Activated B cell treated with CpG ODN at 0.5 μM for 24 hours (primary cell): ENCODE data around the gene NBAS. TPM values are rescaled to one million over a fixed set of nuclear protein-coding genes. Genes with fewer than 3 reads are reported as not detected.

ENCODE experiments used
- ATAC-seq: fragments of 200-7000 bp; cut with Tn5 transposase; one replicate; pipeline ENCODE4 v1.10.0; 2021; ENCODE audit warnings: low read depth, mild to moderate bottlenecking, moderate library complexity
- CTCF ChIA-PET: fragments of 350-600 bp; sonication (Branson Sonifier 250); formaldehyde crosslinking; loops from one replicate; lab custom pipeline; 2021; ENCODE audit warnings: antibody characterized with exemption; lab: Charles Lee
- POLR2A ChIA-PET: fragments of 350-600 bp; sonication (Branson Sonifier 250); formaldehyde crosslinking; loops from one replicate; lab custom pipeline; 2021; ENCODE audit warnings: antibody characterized with exemption; lab: Charles Lee
- DNase-seq: peaks from one replicate; pipeline ENCODE4 v3.0.0; 2022
- H3K27ac Mint-ChIP-seq: one replicate; pipeline ENCODE4 v1.8.0; 2020; ENCODE audit warnings: mixed read lengths
- H3K27me3 Mint-ChIP-seq: one replicate; pipeline ENCODE4 v1.8.0; 2021; ENCODE audit warnings: mixed read lengths
- H3K36me3 Mint-ChIP-seq: one replicate; pipeline ENCODE4 v1.8.0; 2021; ENCODE audit warnings: low read depth, mixed read lengths
- H3K4me1 Mint-ChIP-seq: one replicate; pipeline ENCODE4 v1.8.0; 2021; ENCODE audit warnings: mixed read lengths
- H3K4me3 Mint-ChIP-seq: one replicate; pipeline ENCODE4 v1.8.0; 2020; ENCODE audit warnings: mild to moderate bottlenecking, mixed read lengths
- H3K9me3 Mint-ChIP-seq: one replicate; pipeline ENCODE4 v1.8.0; 2020; ENCODE audit warnings: mixed read lengths
- intact Hi-C: fragments of 100-400 bp; cut with micrococcal nuclease; formaldehyde crosslinking; loops from one replicate; pipeline ENCODE4 v1.15.1; 2024
- total RNA-seq: library from RNA; stranded (reverse); gene quantifications from 2 replicates; pipeline ENCODE4 v1.2.3, GENCODE V29; 2022
- TF ChIP-seq, protein P1 (sequence below): fragments of 200-600 bp; IDR thresholded peaks from one replicate; pipeline ENCODE4 v1.8.0; 2022; ENCODE audit warnings: antibody characterized with exemption, mild to moderate bottlenecking

Gene NBAS
- total RNA-seq, 1 donor from 2014 or later, result 40.1 TPM

DNA sequence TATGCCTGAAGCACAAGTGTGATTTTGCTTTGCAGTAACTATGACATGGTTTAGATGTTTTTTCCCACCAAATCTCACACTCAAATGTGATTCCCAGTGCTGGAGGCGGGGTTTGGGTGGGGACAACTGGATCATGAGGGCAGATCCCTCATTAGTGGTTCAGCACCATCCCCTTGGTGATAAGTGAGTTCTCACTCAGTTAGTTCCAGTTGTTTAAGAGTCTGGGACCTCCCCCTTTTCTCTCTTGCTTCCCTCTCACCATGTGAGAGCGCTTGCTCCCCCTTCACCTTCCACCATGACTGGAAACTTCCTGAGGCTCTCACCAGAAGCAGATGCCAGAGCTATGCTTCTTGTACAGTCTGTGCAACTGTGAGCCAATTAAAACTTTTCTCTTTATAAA lies 102.9 kb downstream of the NBAS start:
- CTCF ChIA-PET, result no interaction called here
- H3K27ac Mint-ChIP-seq, result no peak overlapping the region

DNA sequence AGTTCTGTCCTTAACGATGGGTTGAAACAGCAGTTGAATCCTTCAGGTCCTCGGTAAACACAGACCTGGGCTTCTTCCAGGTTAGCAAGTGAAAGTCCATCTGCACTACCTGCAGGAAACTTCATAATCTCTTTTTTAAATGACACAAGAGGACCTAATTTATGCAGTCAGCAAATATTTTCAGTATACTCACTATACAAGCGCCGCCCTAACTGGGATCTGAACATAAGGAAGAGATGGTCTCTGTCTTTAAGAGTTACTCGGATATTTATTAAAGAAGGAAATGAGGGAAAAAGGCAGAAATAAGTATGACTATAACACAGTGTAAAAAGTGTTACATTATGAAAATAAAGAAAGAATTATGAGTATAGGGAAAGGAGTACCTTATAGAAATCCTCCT lies 103.3 kb downstream of the NBAS start:
- no peaks in the 10 kb centered on the region for H3K27me3 Mint-ChIP-seq
- no peak for ATAC-seq
- intact Hi-C loops, result no loop called here

More for the DNA sequence above, 102.9 kb downstream of the NBAS start:
- intact Hi-C loops, result no loop called here
- Mint-ChIP-seq H3K4me3 (no peak overlapping the region), H3K9me3 (no peaks in the 10 kb centered on the region), H3K4me1 (peaks cover 6% of the 10 kb centered on the region), H3K27me3 (no peaks in the 10 kb centered on the region), H3K36me3 (peaks cover 60% of the 10 kb centered on the region)
- no peak for DNase-seq
- POLR2A ChIA-PET, result no interaction called here
- TF ChIP-seq, protein P1, sequence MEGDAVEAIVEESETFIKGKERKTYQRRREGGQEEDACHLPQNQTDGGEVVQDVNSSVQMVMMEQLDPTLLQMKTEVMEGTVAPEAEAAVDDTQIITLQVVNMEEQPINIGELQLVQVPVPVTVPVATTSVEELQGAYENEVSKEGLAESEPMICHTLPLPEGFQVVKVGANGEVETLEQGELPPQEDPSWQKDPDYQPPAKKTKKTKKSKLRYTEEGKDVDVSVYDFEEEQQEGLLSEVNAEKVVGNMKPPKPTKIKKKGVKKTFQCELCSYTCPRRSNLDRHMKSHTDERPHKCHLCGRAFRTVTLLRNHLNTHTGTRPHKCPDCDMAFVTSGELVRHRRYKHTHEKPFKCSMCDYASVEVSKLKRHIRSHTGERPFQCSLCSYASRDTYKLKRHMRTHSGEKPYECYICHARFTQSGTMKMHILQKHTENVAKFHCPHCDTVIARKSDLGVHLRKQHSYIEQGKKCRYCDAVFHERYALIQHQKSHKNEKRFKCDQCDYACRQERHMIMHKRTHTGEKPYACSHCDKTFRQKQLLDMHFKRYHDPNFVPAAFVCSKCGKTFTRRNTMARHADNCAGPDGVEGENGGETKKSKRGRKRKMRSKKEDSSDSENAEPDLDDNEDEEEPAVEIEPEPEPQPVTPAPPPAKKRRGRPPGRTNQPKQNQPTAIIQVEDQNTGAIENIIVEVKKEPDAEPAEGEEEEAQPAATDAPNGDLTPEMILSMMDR, result no peak
- no peak for ATAC-seq

DNA sequence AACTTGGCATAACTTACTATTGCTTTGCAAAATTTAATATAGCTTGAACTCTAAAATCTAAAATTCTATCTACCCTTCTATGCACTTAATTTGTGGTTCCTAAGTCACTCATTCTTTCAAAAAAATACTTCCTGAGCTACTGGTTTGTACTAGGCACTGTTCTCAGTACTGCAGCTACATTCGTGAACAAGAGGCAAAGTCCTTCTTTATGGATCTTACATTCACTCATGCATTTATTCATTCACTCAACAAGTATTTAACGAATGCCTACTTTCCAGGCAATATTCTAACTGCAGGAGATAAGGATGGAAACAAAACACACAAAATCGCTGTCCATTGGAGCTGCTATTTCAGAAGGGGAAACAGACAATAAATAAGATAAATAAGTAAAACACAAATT lies 104.8 kb downstream of the NBAS start:
- no peaks in the 10 kb centered on the region for H3K4me1 Mint-ChIP-seq
- ChIA-PET POLR2A (no interaction called here), CTCF (interaction anchor here (0.5 kb wide), 1 partner anchor 181 kb away, joined by 3 read pairs; no protein-coding TSS in a partner anchor)
- intact Hi-C loops, result no loop called here
- no peaks in the 10 kb centered on the region for H3K27me3 Mint-ChIP-seq
- TF ChIP-seq, protein P1, result no peak
- no peak for ATAC-seq
- H3K4me3 Mint-ChIP-seq, result no peak overlapping the region
- DNase-seq, result no peak
- H3K36me3 Mint-ChIP-seq, result peaks cover 64% of the 10 kb centered on the region
- H3K27ac Mint-ChIP-seq, result no peak overlapping the region
- H3K9me3 Mint-ChIP-seq, result no peaks in the 10 kb centered on the region

More for the DNA sequence above, 103.3 kb downstream of the NBAS start:
- Mint-ChIP-seq H3K4me1 (peaks cover 3% of the 10 kb centered on the region), H3K4me3 (no peak overlapping the region), H3K27ac (no peak overlapping the region), H3K9me3 (no peaks in the 10 kb centered on the region), H3K36me3 (peaks cover 62% of the 10 kb centered on the region)
- no peak for DNase-seq
- TF ChIP-seq, protein P1, result no peak
- ChIA-PET POLR2A (no interaction called here), CTCF (no interaction called here)

DNA sequence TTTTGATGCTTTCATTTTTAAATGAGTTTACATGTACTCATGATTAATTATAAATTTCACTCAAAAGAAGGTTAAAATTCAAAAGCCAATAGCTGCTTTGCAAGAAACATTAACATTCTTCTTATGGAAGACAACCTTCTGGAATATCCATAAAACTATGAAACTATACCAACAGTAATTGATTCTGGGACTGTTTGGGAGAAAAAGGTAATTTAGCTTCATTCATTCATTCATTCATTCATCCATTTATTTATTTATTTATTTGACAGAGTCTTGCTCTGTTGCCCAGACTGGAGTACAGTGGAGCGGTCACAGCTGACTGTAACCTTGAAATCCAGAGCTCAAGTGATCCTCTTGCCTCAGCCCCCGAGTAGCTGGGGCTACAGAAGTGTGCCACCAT lies 110.3 kb downstream of the NBAS start:
- no peak for DNase-seq
- Mint-ChIP-seq H3K27me3 (no peaks in the 10 kb centered on the region), H3K4me3 (no peak overlapping the region), H3K9me3 (peaks cover 5% of the 10 kb centered on the region), H3K4me1 (no peaks in the 10 kb centered on the region), H3K27ac (no peak overlapping the region), H3K36me3 (peaks cover 42% of the 10 kb centered on the region)
- CTCF ChIA-PET, result no interaction called here
- no peak for ATAC-seq
- TF ChIP-seq, protein P1, result no peak
- POLR2A ChIA-PET, result no interaction called here
- intact Hi-C loops, result no loop called here

DNA sequence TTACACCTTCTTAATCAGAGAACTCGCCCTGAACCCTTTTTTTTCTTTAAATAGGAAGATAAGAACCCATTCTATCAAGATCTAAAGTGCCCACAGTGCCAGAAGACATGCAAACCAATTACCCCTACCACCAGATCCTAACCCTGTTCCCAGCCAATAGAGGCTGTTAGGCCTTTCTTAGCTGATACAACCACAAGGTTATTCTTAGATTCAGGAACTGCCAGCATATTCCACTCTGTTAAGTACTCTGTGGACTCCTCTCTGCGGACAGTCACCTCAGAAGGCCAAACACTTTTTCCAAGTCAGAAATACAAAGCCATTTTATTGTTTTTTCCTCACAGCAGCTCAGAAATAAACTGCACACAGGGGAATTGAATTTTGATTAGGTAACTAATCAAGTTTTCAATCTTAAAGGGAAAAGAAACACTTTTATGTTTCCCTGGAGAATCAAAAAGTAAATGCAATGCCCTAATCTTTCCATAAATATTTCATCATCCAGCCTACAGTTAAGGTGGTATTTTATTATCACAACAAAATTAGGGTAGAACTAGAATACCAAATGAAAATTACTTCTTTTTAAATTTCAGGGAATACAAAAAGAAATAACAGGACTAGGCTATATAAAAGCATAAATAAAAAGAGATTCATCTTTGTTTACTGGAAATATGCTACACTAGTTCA lies 111.4 kb downstream of the NBAS start:
- ChIA-PET POLR2A (no interaction called here), CTCF (no interaction called here)
- ATAC-seq, result no peak
- Mint-ChIP-seq H3K9me3 (peaks cover 8% of the 10 kb centered on the region), H3K27ac (no peak overlapping the region), H3K27me3 (no peaks in the 10 kb centered on the region), H3K4me1 (no peaks in the 10 kb centered on the region), H3K4me3 (no peak overlapping the region), H3K36me3 (peaks cover 38% of the 10 kb centered on the region)
- intact Hi-C loops, result no loop called here
- TF ChIP-seq, protein P1, result no peak
- DNase-seq, result no peak
